ENCODE results near the gene NCAN.
"Not testable (repeated sequence)": the region's sequence is repeated elsewhere in the genome, so short reads cannot be mapped to it uniquely, and the experiment has no call there.

Gene NCAN

GRCh38 chr19:19211499-19212420 is at the start of gene NCAN:
NCAN (plus strand) TSS chr19:19211958; CDS start chr19:19216954, 4,996 bp downstream.
- DNase-seq, result no peak

DNA sequence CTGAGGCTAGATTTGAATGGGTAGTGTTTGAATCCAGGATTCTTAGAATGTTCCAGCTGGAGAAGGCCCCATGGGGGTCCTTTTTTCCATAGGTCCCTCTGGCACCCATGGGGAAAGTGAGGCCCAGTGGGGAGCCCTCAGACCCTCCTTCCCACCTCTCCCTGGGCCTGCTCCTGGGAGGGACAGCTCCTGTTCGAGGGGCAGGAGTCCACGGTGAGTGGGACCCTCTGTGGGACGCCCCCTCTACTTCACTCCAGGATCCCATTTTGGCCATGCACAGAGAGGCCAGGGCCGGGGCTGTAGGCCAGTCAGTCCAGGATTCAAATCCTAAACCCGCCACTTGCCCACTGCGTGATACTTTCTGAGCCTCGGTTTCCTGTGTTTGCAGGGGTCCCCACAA is 49.3 kb upstream of the NCAN start:
- no peak for DNase-seq

GRCh38 chr19:19165396-19165795 is 46.4 kb upstream of the NCAN start:
- DNase-seq, result no peak

DNA sequence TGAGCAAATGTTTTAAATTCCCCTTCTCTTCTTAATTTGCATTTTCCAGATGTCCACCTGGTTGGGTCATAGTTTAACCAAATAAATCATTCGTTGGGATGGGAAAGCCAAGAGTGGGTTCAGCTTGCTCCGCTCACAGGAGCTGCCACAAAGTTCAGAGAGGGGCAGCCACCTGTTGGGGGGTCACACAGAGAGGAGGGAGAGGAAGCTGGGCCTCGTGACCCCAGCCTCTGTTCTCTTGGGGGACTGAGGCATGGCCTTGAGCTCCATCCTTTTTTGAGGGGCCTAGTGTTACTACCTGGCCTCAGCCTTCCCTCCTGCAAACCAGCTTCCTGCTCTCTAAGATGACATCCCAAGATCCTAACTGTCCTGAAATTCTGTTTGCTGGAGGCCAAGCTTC is 44.1 kb upstream of the NCAN start:
- no peak for DNase-seq

DNA sequence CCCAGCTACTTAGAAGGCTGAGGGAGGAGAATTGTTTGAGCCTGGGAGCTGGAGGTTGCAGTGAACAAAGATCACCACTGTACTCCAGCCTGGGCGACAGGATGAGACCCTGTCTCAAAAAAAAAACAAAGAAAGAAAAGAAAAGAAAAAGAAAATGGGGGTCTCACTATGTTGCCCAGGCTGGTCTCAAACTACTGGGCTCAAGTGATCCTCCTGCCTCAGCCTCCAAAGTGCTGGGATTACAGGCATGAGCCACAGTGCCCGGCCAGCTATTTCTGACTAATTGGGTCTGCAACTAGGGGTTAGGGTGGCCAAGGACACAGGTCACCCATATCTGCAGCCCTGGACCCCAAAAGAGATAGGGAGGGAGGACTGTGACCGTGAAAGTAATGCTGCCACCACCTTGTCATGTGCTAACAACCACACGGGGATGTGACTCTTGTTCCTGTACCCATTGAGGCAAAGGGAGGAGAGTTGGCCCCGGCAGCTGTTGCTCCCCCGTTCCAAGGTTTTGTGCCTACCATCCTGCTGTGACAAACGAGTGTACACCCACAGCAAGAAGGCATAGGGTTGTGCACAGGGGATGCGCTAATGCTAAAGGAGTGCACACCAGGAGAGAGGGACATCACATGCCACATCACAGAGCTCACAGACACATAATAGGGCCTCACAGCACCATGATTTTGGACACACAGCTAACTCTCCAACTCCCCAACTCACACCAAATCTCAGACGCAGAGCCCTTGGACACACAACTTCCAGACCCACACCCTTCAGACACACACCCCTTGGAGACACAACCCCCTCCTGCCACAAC is 42.3 kb upstream of the NCAN start:
- no peak for DNase-seq

- DNase-seq, result peak; percentile 80
Observed at GRCh38 chr19:19170053-19170872, 41.5 kb upstream of the NCAN start, which contains the start of gene MEF2B. MEF2B (minus strand) TSS chr19:19170263; CDS start chr19:19150735, 19,528 bp downstream.

GRCh38 chr19:19170873-19171672 is 40.7 kb upstream of the NCAN start:
- no peak for DNase-seq

GRCh38 chr19:19171821-19172532 is 39.8 kb upstream of the NCAN start:
- DNase-seq, result no peak

DNA sequence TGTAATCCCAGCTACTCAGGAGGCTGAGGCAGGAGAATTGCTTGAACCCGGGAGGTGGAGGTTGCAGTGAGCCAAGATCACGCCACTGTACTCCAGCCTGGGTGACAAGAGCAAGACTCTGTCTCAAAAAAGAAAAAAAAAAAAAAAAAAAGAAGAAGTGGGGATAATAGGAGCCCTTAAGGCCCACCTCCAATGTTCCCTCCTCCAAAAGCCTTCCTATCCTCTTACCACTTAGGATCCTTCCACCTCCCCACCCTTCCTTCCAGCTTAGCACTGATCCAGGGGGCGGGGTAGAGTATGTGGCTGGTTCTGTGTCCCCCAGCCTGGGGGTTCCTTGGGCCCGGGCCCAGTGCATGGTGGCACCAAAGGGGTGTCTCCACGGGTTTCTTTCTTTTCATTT is 38.5 kb upstream of the NCAN start:
- not testable (repeated sequence) for DNase-seq

DNA sequence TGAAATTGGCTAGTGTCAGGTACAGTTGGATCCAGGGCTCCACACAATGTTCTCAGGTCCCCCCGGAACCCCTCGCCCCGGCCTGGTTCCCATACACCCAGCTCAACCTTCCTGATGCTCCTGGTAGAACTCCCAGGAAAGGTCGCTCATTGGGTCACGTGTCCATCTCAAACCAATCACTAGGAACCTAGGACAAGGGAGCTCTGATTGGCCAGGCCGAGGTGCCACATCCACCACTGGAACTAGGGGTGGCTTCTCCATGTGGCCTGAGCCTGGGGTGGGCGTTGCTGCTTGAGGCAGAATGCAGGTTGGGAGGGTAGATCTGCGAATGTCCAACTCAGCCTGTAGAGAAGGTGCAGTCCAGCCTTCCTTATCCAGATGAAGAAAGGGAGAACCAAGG is 34.8 kb upstream of the NCAN start:
- DNase-seq, result no peak

- no peak for DNase-seq
Observed at GRCh38 chr19:19179548-19180441, 32.0 kb upstream of the NCAN start.

DNA sequence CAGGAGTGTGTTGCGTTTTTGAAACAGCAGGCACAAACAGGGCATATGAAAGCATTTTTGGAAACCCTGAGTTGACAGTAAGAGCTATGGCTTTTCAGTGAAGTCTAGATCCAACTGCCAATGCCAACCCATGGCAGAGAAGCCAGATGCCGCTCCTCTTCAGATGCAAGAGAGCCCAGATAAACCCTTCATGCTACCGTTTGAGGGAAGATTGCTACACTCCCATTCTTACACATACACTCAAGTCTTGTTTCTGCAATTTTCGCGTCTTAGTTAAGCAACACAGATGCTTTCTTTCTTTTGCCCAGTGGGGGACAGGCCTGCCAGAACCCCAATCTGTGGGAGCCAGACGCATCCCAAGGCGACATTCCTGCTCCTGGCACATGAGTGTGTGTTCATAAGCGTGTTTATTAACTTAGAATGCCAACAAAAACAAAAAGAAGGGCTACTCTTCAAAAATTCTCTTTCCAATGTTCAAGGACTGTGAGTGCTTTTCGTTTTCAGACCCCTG is 30.2 kb upstream of the NCAN start:
- DNase-seq, result no peak

DNA sequence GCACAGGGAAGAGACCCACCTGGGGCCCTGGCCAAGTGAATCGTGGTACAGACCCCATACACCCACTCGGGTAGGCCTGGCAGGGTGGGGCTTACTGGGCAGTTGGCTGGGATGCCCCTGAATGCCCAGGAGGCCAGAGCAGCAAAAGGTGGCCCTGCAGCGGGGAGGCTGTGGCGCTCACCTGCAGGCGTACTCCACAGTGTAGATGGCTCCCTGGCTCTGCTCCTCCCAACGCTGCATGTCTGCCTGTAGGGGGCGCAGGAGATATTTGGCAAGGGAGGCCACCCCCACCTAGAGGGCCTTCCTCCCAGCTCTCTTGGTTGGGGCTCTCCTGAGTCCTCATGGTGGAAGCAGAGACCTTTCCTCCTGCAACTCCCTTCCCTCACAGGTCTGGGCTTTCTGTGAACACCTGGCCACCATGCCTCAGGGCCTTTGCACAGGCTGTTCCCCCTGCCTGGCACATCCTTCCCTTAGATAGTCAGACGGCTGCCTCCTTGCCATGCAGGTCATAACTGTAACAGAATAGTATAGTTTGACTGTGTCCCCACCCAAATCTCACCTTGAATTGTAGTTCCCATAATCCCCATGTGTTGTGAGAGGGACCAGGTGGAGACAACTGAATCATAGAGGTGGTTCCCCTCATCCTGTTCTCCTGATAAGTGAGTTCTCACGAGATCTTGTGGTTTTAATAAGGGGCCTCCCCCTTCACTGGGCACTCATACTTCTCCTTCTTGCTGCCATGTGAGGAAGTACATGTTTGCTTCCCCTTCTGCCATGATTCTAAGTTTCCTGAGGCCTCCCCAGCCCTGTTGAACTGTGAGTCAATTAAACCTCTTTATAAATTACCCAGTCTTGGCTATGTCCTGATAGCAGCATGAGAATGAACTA is 25.7 kb upstream of the NCAN start:
- peak; percentile 68 for DNase-seq

DNA sequence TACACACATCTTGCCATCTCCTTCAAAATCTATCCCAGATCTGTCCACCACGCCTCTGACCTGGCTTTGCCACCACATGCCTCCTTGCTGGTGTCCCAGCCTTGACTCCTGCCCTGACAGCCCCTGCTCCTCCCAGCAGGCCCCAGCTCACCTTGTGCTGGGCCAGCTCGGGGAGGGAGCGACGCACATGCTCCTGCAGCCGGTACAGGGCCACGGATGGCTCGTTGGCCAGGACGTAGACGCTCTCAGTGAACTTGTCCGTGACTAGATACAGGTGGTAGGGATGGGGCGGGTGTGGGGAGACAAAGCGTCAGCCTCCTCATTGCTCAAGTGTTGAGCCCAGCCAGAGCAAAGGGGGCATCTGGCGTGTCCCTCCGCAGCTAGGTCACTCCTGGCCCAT is 25.0 kb upstream of the NCAN start:
- no peak for DNase-seq

DNA sequence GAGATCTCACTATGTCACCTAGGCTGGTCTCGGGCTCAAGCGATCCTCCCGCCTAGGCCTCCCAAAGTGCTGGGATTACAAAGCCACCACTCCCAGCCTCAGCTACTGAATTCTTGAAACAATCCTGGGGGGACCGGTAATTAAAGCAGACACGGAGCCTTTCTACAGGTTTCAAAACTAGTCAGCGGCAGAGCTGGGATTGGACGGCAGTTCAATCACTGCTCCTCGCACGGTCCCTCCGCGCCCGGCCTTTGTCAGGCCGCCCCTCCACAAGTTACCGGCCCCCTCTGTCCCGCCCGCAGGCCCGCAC is 20.0 kb upstream of the NCAN start:
- DNase-seq, result no peak

DNA sequence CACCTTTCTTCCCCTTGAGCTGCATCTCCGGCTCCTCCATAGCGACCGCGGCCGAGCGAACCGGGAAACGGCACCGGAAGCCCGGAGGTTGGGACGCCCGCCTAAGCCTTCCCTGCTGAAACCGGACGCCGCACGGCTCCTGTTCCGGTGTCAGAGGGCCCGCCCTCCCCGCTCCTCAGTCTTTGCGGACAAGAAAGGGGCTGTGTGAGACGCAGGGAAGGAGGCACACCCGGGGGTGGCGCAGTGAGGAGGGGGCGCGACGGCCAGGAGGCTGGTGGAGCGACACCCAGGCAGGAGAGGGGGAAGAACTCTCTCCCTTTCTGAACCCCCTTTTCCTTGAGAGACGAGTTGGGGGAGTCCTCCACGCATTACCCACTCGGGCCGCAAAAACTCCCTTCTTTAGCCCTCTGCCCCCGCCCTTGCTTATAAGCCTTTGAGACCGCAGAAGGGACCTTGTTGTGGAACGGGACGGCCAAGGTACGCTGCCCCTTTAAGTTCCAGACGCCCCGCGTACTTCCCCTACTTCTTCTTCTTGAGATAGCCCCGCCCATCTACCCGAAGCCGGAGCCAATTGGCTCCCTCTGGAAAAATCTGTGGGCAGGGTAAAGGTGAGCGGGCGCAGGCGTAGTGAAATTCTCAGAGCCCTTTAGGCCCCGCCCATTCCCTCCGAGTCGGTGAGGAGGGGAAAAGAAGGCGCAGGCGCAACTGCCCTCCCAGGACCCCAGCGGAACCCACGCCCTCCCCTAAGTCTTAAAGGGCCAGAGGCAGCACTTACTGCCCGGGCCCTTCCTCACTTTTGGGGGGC is 19.5 kb upstream of the NCAN start, which contains the start of the genes BORCS8 and RFXANK:
TSS of gene BORCS8 (minus strand) at position 75 of the 805 bp plus-strand sequence. CDS start at position 40, 35 bp downstream.
TSS of gene RFXANK (plus strand) at position 181 of the 805 bp plus-strand sequence. CDS start 1,689 bp downstream, outside the sequence.
- peak; percentile 99 for DNase-seq

- DNase-seq, result no peak
Observed at GRCh38 chr19:19192910-19193423, 18.8 kb upstream of the NCAN start.

GRCh38 chr19:19193926-19194325 is 17.8 kb upstream of the NCAN start:
- no peak for DNase-seq

All from activated naive CD4-positive, alpha-beta T cell treated with anti-CD3 and anti-CD28 coated beads, Interleukin-2, amount 50 U/mL, for 16 hours (primary cell).